Measurements from ENCODE around the gene CEP350.

- no peak for TF ChIP-seq HOXA9 (CRISPR knock-in tag; IDR thresholded peaks at IDR 0.05; ENCODE audit: borderline replicate concordance)
- TF ChIP-seq EZH2 (conservative IDR thresholded peaks at IDR 0.05; ENCODE audit: low read depth, low read length), result no peak
- TF ChIP-seq, protein P1, sequence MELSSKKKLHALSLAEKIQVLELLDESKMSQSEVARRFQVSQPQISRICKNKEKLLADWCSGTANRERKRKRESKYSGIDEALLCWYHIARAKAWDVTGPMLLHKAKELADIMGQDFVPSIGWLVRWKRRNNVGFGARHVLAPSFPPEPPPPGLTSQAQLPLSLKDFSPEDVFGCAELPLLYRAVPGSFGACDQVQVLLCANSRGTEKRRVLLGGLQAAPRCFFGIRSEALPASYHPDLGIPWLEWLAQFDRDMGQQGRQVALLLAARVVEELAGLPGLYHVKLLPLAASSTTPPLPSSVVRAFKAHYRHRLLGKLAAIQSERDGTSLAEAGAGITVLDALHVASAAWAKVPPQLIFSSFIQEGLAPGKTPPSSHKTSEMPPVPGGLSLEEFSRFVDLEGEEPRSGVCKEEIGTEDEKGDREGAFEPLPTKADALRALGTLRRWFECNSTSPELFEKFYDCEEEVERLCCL (CRISPR knock-in tag; IDR thresholded peaks at IDR 0.05; ENCODE audit: borderline replicate concordance), result no peak
- TF ChIP-seq IRF2 (CRISPR knock-in tag; IDR thresholded peaks at IDR 0.05), result no peak
- TF ChIP-seq ZNF121 (CRISPR knock-in tag; IDR thresholded peaks at IDR 0.05), result no peak
- TF ChIP-seq, protein P2, sequence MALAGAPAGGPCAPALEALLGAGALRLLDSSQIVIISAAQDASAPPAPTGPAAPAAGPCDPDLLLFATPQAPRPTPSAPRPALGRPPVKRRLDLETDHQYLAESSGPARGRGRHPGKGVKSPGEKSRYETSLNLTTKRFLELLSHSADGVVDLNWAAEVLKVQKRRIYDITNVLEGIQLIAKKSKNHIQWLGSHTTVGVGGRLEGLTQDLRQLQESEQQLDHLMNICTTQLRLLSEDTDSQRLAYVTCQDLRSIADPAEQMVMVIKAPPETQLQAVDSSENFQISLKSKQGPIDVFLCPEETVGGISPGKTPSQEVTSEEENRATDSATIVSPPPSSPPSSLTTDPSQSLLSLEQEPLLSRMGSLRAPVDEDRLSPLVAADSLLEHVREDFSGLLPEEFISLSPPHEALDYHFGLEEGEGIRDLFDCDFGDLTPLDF (CRISPR knock-in tag; IDR thresholded peaks at IDR 0.05), result no peak
- no peak for TF ChIP-seq REST (IDR thresholded peaks at IDR 0.05; ENCODE audit: borderline replicate concordance in 1 of 2, low read depth in 1 of 2, low read length in 2 of 2)
Observed at GRCh38 chr1:180160357-180160756, 205.7 kb downstream of the CEP350 start.
